H1 (cell line): ENCODE measurements around the gene TCF19. TPM values are rescaled to one million over a fixed set of nuclear protein-coding genes. Genes with fewer than 3 reads are reported as not detected.

Source experiments
- CTCF ChIA-PET: fragments of 300-600 bp; sonication (Branson Sonifier 250); formaldehyde crosslinking; loops from one replicate; lab custom pipeline; 2021; ENCODE audit not compliant: partially characterized antibody; lab: Charles Lee
- POLR2A ChIA-PET: fragments of 300-600 bp; sonication (Branson Sonifier 250); formaldehyde crosslinking; loops from one replicate; lab custom pipeline; 2021; ENCODE audit warnings: inconsistent platforms; ENCODE audit not compliant: partially characterized antibody; lab: Charles Lee
- DNase-seq, 2 experiments: peaks; one replicate each; pipeline versions ENCODE4 v3.0.0 to v3.0.0-alpha.2; 2010 to 2022; ENCODE audit warnings: low spot score in 2 of 2, low read depth in 1 of 2, mixed read lengths in 1 of 2
- FAIRE-seq: peaks from 2 replicates; lab custom pipeline; 2011; peaks lifted over from hg19 to GRCh38; lab: Jason Lieb, UNC
- H2AFZ ChIP-seq: 2 replicates; pipeline ENCODE4 v1.8.1; 2012; ENCODE audit warnings: low read length, inconsistent platforms
- H2AK5ac ChIP-seq: 2 replicates; pipeline ENCODE4 v1.6.1; 2013; ENCODE audit warnings: low read depth, low read length
- H2BK120ac ChIP-seq: replicated peaks from 2 replicates; pipeline ENCODE3; 2013; ENCODE audit warnings: low read depth, low read length, inconsistent platforms
- H2BK12ac ChIP-seq: 2 replicates; pipeline ENCODE4 v1.6.1; 2013; ENCODE audit warnings: low read depth, low read length
- H2BK15ac ChIP-seq: 2 replicates; pipeline ENCODE4 v1.6.1; 2013; ENCODE audit warnings: low read length
- H2BK20ac ChIP-seq: 2 replicates; pipeline ENCODE4 v1.6.1; 2013; ENCODE audit warnings: low read length
- H2BK5ac ChIP-seq: 2 replicates; pipeline ENCODE4 v1.6.1; 2013; ENCODE audit warnings: low read depth, low read length
- H3K14ac ChIP-seq: 2 replicates; pipeline ENCODE4 v1.6.1; 2013; ENCODE audit warnings: inconsistent platforms; ENCODE audit not compliant: insufficient read length
- H3K18ac ChIP-seq: 2 replicates; pipeline ENCODE4 v1.6.1; 2013; ENCODE audit warnings: low read length; ENCODE audit errors: extremely low read depth
- H3K23ac ChIP-seq: 2 replicates; pipeline ENCODE4 v1.6.1; 2013; ENCODE audit warnings: inconsistent platforms; ENCODE audit not compliant: insufficient read length
- H3K23me2 ChIP-seq: 2 replicates; pipeline ENCODE4 v1.6.1; 2013; ENCODE audit warnings: low read depth, low read length
- H3K27ac ChIP-seq: 2 replicates; pipeline ENCODE4 v1.6.1; 2011; ENCODE audit warnings: low read depth, low read length, inconsistent platforms
- H3K27me3 ChIP-seq, 4 experiments: replicated peaks in 1 of 4; 1 replicate in 1 of 4; 2 replicates in 3 of 4; pipeline versions ENCODE4 v1.6.1 to v1.8.1; 2011 to 2013; ENCODE audit warnings: low read length in 3 of 4, mild to moderate bottlenecking in 3 of 4, inconsistent platforms in 2 of 4, mixed read lengths in 2 of 4, moderate library complexity in 1 of 4; ENCODE audit not compliant: control insufficient read depth in 3 of 4, insufficient read depth in 3 of 4; ENCODE audit errors: extremely low read depth in 1 of 4
- H3K36me3 ChIP-seq, 4 experiments: 2 replicates each; pipeline versions ENCODE4 v1.6.1 to v1.8.1; 2011 to 2013; ENCODE audit warnings: mild to moderate bottlenecking in 4 of 4, low read length in 3 of 4, moderate library complexity in 2 of 4, control low read depth in 1 of 4, inconsistent platforms in 1 of 4; ENCODE audit not compliant: insufficient read depth in 4 of 4, control insufficient read depth in 2 of 4
- H3K4ac ChIP-seq: replicated peaks from 2 replicates; pipeline ENCODE3; 2013; ENCODE audit warnings: low read length, low read depth, mixed read lengths, inconsistent platforms; ENCODE audit not compliant: insufficient read length
- H3K4me1 ChIP-seq, 4 experiments: replicated peaks in 1 of 4; 1 replicate in 1 of 4; 2 replicates in 3 of 4; pipeline versions ENCODE4 v1.6.1 to v1.8.1; 2011 to 2013; ENCODE audit warnings: low read length in 3 of 4, inconsistent platforms in 2 of 4, mixed read lengths in 1 of 4; ENCODE audit not compliant: insufficient read depth in 4 of 4, control insufficient read depth in 3 of 4
- H3K4me2 ChIP-seq, 2 experiments: 2 replicates each; pipeline versions ENCODE4 v1.6.1 to v1.8.1; 2011 to 2013; ENCODE audit warnings: low read depth in 2 of 2, low read length in 2 of 2, control low read depth in 1 of 2, inconsistent platforms in 1 of 2, mild to moderate bottlenecking in 1 of 2; ENCODE audit not compliant: insufficient read depth in 1 of 2
- H3K4me3 ChIP-seq, 4 experiments: fragments of 200-600, 300-600 bp in 1 of 4; sonication (generic), shearing (Covaris generic), sonication (Bioruptor Twin) in 1 of 4; 2 replicates each; pipeline versions ENCODE4 v1.5.1 to v1.8.1; 2011 to 2016; ENCODE audit warnings: low read length in 4 of 4, low read depth in 3 of 4, control low read depth in 2 of 4, inconsistent platforms in 2 of 4, mild to moderate bottlenecking in 2 of 4, mixed read lengths in 1 of 4, moderate library complexity in 1 of 4; ENCODE audit not compliant: insufficient read depth in 2 of 4; ENCODE audit errors: extremely low read depth in 1 of 4
- H3K56ac ChIP-seq: replicated peaks from 2 replicates; pipeline ENCODE3; 2013; ENCODE audit warnings: low read depth, mild to moderate bottlenecking, mixed read lengths, low read length, inconsistent platforms; ENCODE audit not compliant: insufficient read length
- H3K79me1 ChIP-seq: 2 replicates; pipeline ENCODE4 v1.6.1; 2013; ENCODE audit warnings: low read depth, low read length, control low read depth
- H3K79me2 ChIP-seq, 2 experiments: 2 replicates each; pipeline versions ENCODE4 v1.6.1 to v1.8.1; 2012 to 2013; ENCODE audit warnings: low read length in 2 of 2, mild to moderate bottlenecking in 2 of 2, inconsistent platforms in 1 of 2; ENCODE audit not compliant: insufficient read depth in 2 of 2, control insufficient read depth in 1 of 2
- H3K9ac ChIP-seq, 4 experiments: replicated peaks in 1 of 4; 1 replicate in 1 of 4; 2 replicates in 3 of 4; pipeline versions ENCODE4 v1.6.1 to v1.8.1; 2011 to 2013; ENCODE audit warnings: low read depth in 3 of 4, low read length in 3 of 4, control low read depth in 2 of 4, mild to moderate bottlenecking in 2 of 4, moderate library complexity in 2 of 4, inconsistent platforms in 1 of 4; ENCODE audit errors: extremely low read depth in 1 of 4
- H3K9me3 ChIP-seq, 2 experiments: 2 replicates each; pipeline versions ENCODE4 v1.6.1 to v1.8.1; 2012 to 2013; ENCODE audit warnings: mild to moderate bottlenecking in 2 of 2, moderate library complexity in 2 of 2, control low read depth in 1 of 2, inconsistent platforms in 1 of 2, low read depth in 1 of 2, low read length in 1 of 2, mixed read lengths in 1 of 2; ENCODE audit not compliant: insufficient read depth in 2 of 2
- H4K20me1 ChIP-seq, 2 experiments: replicated peaks in 1 of 2; 2 replicates each; pipeline versions ENCODE3 to v1.8.1; 2011 to 2013; ENCODE audit warnings: inconsistent platforms in 2 of 2, low read length in 2 of 2, mild to moderate bottlenecking in 1 of 2; ENCODE audit not compliant: insufficient read depth in 2 of 2, control insufficient read depth in 1 of 2
- H4K5ac ChIP-seq: 2 replicates; pipeline ENCODE4 v1.6.1; 2013; ENCODE audit warnings: low read length, low read depth, mixed read lengths, inconsistent platforms; ENCODE audit not compliant: insufficient read length
- H4K8ac ChIP-seq: 2 replicates; pipeline ENCODE4 v1.8.0; 2013; ENCODE audit warnings: mild to moderate bottlenecking, moderate library complexity, low read length, inconsistent platforms; ENCODE audit not compliant: insufficient read depth; ENCODE audit errors: extremely low read depth
- H4K91ac ChIP-seq: replicated peaks from 2 replicates; pipeline ENCODE3; 2013; ENCODE audit warnings: low read length, mixed read lengths, inconsistent platforms; ENCODE audit not compliant: insufficient read length
- BRCA1 ChIP-seq: IDR thresholded peaks from 2 replicates; pipeline ENCODE4 v1.6.1; 2012; ENCODE audit warnings: low read depth, low read length, improper control_type of control experiment
- EGR1 ChIP-seq: IDR thresholded peaks from 2 replicates; pipeline ENCODE4 v1.6.1; 2011; ENCODE audit warnings: low read depth, low read length, borderline replicate concordance
- FOSL1 ChIP-seq: IDR thresholded peaks from 2 replicates; pipeline ENCODE4 v1.6.1; 2011; ENCODE audit warnings: mild to moderate bottlenecking, low read depth, low read length, moderate library complexity; ENCODE audit not compliant: insufficient read depth
- HDAC6 ChIP-seq: IDR thresholded peaks from one replicate; pipeline ENCODE4 v1.7.1; 2012; ENCODE audit warnings: low read depth, mild to moderate bottlenecking, inconsistent platforms, low read length, moderate library complexity
- KDM1A ChIP-seq: fragments of 200-600, 300-600 bp; sonication (generic); IDR thresholded peaks from 2 replicates; pipeline ENCODE4 v1.7.1; 2016; ENCODE audit warnings: mild to moderate bottlenecking, low read length, borderline replicate concordance
- KDM4A ChIP-seq: IDR thresholded peaks from one replicate; pipeline ENCODE4 v1.7.1; 2012; ENCODE audit warnings: low read depth, mild to moderate bottlenecking, moderate library complexity, low read length, inconsistent platforms; ENCODE audit not compliant: severe bottlenecking
- PHF8 ChIP-seq: fragments of 200-600 bp; sonication (generic); conservative IDR thresholded peaks from 2 replicates; pipeline ENCODE4 v1.7.1; 2012; ENCODE audit warnings: low read depth, mild to moderate bottlenecking, inconsistent platforms, low read length, moderate library complexity
- POLR2AphosphoS5 ChIP-seq: IDR thresholded peaks from 2 replicates; pipeline ENCODE4 v1.6.1; 2011; ENCODE audit warnings: low read depth, low read length
- SP4 ChIP-seq: IDR thresholded peaks from 2 replicates; pipeline ENCODE4 v1.6.1; 2012; ENCODE audit warnings: low read length, inconsistent platforms
- TBP ChIP-seq: IDR thresholded peaks from 2 replicates; pipeline ENCODE4 v1.6.1; 2011; ENCODE audit warnings: low read depth, low read length, improper control_type of control experiment
- TCF12 ChIP-seq: IDR thresholded peaks from 2 replicates; pipeline ENCODE4 v1.6.1; 2011; ENCODE audit warnings: low read depth, mild to moderate bottlenecking, low read length
- ZNF274 ChIP-seq: IDR thresholded peaks from 2 replicates; pipeline ENCODE4 v1.7.0; 2012; ENCODE audit warnings: low read length, borderline replicate concordance; ENCODE audit errors: extremely low read depth
- WGBS, 2 experiments: shearing (Covaris generic) in 1 of 2; methylation state at CpG; one replicate each; pipeline versions ENCODE4 v1.1.6 to v1.1.7; 2013 to 2015; ENCODE audit warnings: low lambda C conversion rate in 2 of 2, mixed read lengths in 2 of 2, inconsistent platforms in 1 of 2, low coverage in 1 of 2, missing lambda C conversion rate in 1 of 2; ENCODE audit not compliant: insufficient replicate concordance in 2 of 2, insufficient coverage in 1 of 2, insufficient read length in 1 of 2; ENCODE audit errors: extremely low coverage in 1 of 2, missing lambda C conversion rate in 1 of 2; 5-methylcytosine and 5-hydroxymethylcytosine counted together
- polyA plus RNA-seq, 7 experiments: library from polyadenylated mRNA; depleted of rRNA in 3 of 7; stranded (reverse) in 5 of 7; unstranded in 2 of 7; fragments of >200 nt in 5 of 7; fragments of 200-250 nt in 2 of 7; gene quantifications; 1 replicate in 5 of 7; 2 replicates in 1 of 7; 4 replicates in 1 of 7; pipeline versions ENCODE4 v1.2.1 to v1.2.3, GENCODE V29; 2011 to 2013; ENCODE audit warnings: missing spikeins in 2 of 7, mixed read lengths in 2 of 7
- total RNA-seq: library from RNA; stranded (reverse); fragmentation: NEBNext Ultra II Directional; extraction: Animal tissue kit (Norgen Biotek cat#: 25700); gene quantifications from 2 replicates; pipeline ENCODE4 v1.2.1, GENCODE V29; 2021
- TF ChIP-seq, protein P1 (sequence below): IDR thresholded peaks from 2 replicates; pipeline ENCODE4 v1.6.1; 2012; ENCODE audit warnings: inconsistent platforms

Gene TCF19
- total and polyA plus RNA-seq, 2 of the 8 experiments (the other 6 are each of a cell fraction or from before 2014, with no cell fraction given) = 7.2 to 11.0 TPM

GRCh38 chr6:31154436-31154835 lies 4.0 kb upstream of the TCF19 start:
- Histone ChIP-seq H3K4me2 (no peak overlapping the region), H3K4ac (no peak overlapping the region), H3K27me3 (no peaks in the 10 kb centered on the region), H3K14ac (no peak overlapping the region), H2BK120ac (no peak overlapping the region), H3K36me3 (peaks cover 0 to 40% (median 7%) of the 10 kb centered on the region in 4 experiments; a peak in 7 of 8 replicates), H3K9ac (no peak overlapping the region), H3K27ac (no peak overlapping the region), H3K9me3 (no peaks in the 10 kb centered on the region), H2AK5ac (no peak overlapping the region), H2AFZ (no peak overlapping the region), H2BK15ac (no peak overlapping the region), H3K23ac (no peak overlapping the region), H3K23me2 (peaks cover 9% of the 10 kb centered on the region), H2BK5ac (no peak overlapping the region), H2BK20ac (no peak overlapping the region), H4K91ac (no peak overlapping the region), H3K79me2 (no peaks in the 10 kb centered on the region), H4K8ac (no peak overlapping the region), H2BK12ac (no peak overlapping the region), H3K79me1 (no peaks in the 10 kb centered on the region), H3K4me1 (peaks cover 0 to 16% (median 10%) of the 10 kb centered on the region in 4 experiments; a peak in 5 of 7 replicates), H4K5ac (no peak overlapping the region), H4K20me1 (peaks cover 0 to 3% of the 10 kb centered on the region in 2 experiments), H3K4me3 (no peak overlapping the region), H3K18ac (no peak overlapping the region), H3K56ac (no peak overlapping the region)
- ChIA-PET CTCF (interaction anchor here (0.6 to 2.6 kb wide), 10 partner anchors 11 to 132 kb away, joined by 3 to 9 read pairs (median 3); partner anchors contain the start of gene PSORS1C2), POLR2A (interaction anchor here (0.8 to 68.5 kb wide), 3 partner anchors 7 to 226 kb away, joined by 3 to 2251 read pairs (median 2251); partner anchors contain the start of genes CCHCR1, CDSN, POU5F1 and PSORS1C1)
- DNase-seq = no peak
- FAIRE-seq = no peak
- 86% methylated on average over 15 of the region's 15 CpGs; no CpG with 5 or more reads in 1 of the 2 experiments for WGBS, 2 experiments
- TF ChIP-seq SP4 (no peak), EGR1 (no peak), POLR2AphosphoS5 (no peak), KDM4A (no peak), PHF8 (no peak), KDM1A (no peak), TBP (no peak), BRCA1 (no peak), ZNF274 (no peak), FOSL1 (no peak), HDAC6 (no peak), TCF12 (no peak)
- TF ChIP-seq, protein P1, sequence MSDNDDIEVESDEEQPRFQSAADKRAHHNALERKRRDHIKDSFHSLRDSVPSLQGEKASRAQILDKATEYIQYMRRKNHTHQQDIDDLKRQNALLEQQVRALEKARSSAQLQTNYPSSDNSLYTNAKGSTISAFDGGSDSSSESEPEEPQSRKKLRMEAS = no peak
